ENCODE data around the gene HIF1A. TPM values are rescaled to one million over a fixed set of nuclear protein-coding genes. Genes with fewer than 3 reads are reported as not detected.

HIF1A gene
- total RNA-seq, 2 donors from 2014 or later, result 114 to 305 TPM

DNA sequence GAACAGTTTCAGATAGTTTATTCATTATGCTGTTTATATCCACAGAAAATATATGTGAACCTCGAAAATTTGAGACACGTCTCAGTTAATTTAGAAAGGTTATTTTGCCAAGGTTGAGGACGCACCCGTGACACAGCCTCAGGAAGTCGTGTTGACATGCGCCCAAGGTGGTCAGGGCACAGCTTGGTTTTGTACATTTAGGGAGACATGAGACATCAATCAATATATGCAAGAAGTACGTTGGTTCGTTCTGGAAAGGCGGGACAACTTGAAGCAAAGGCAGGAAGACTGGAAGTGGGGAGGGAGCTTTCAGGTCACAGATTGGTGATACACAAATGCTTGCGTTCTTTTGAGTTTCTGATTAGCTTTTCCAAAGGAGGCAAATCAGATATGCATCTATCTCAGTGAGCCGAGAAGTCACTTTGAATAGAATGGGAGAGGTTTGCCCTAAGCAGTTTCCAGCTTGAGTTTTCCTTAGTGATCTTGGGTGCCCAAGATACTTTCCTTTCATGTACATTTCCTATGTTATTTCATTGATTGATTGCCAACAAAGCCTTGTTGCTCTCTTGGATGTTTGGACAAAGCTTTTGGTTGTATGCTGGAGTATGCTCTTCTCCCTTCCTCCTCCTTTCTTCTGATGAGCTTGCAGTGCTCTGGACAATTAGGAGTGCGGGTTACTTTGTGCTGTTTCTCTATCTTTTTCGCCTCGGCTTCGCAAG lies 70.1 kb downstream of the HIF1A start:
- no peak overlapping the region for H3K27ac ChIP-seq

DNA sequence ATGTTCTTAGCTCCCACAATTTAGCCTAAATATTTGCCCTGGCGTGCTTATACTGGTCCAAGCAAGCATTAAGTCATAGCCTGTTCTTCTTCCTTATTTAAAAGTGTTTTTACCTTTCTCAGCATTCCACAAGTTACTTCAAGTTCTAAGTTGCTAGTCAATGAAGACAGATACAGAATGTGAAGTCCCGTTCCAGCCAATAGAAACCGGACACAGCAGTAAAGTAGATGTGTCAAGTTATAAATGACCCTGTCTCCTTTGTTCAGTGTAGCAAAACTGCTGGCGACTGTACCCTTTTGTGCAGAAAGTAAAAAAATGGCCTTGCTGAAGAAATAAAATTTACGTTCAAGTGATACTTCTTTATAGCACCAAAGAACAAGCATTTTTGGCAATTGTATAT lies 70.8 kb downstream of the HIF1A start:
- TF ChIP-seq, protein P1, sequence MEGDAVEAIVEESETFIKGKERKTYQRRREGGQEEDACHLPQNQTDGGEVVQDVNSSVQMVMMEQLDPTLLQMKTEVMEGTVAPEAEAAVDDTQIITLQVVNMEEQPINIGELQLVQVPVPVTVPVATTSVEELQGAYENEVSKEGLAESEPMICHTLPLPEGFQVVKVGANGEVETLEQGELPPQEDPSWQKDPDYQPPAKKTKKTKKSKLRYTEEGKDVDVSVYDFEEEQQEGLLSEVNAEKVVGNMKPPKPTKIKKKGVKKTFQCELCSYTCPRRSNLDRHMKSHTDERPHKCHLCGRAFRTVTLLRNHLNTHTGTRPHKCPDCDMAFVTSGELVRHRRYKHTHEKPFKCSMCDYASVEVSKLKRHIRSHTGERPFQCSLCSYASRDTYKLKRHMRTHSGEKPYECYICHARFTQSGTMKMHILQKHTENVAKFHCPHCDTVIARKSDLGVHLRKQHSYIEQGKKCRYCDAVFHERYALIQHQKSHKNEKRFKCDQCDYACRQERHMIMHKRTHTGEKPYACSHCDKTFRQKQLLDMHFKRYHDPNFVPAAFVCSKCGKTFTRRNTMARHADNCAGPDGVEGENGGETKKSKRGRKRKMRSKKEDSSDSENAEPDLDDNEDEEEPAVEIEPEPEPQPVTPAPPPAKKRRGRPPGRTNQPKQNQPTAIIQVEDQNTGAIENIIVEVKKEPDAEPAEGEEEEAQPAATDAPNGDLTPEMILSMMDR (IDR thresholded peaks at IDR 0.05), result no peak
- Histone ChIP-seq H3K27me3 (replicated peaks; ENCODE audit: insufficient read depth) (no peaks in the 10 kb centered on the region), H3K36me3 (no peaks in the 10 kb centered on the region), H3K27ac (no peak overlapping the region), H3K4me1 (ENCODE audit: control insufficient read depth in 1 of 2, low read depth in 2 of 2) (peaks cover 14 to 44% of the 10 kb centered on the region in 2 donors), H3K9me3 (no peaks in the 10 kb centered on the region), H3K4me3 (no peak overlapping the region)
- no peak for ATAC-seq (ENCODE audit: insufficient number of reproducible peaks, low FRiP score, low read depth)
- no peak for DNase-seq (ENCODE audit: low spot score)

More for the DNA sequence above, 70.1 kb downstream of the HIF1A start:
- ATAC-seq (ENCODE audit: insufficient number of reproducible peaks, low FRiP score, low read depth), result no peak
- Histone ChIP-seq H3K4me3 (no peak overlapping the region), H3K4me1 (ENCODE audit: control insufficient read depth in 1 of 2, low read depth in 2 of 2) (peaks cover 14 to 44% of the 10 kb centered on the region in 2 donors), H3K9me3 (no peaks in the 10 kb centered on the region), H3K36me3 (no peaks in the 10 kb centered on the region), H3K27me3 (replicated peaks; ENCODE audit: insufficient read depth) (no peaks in the 10 kb centered on the region)
- no peak for DNase-seq (ENCODE audit: low spot score)
- TF ChIP-seq, protein P1 (IDR thresholded peaks at IDR 0.05), result no peak

DNA sequence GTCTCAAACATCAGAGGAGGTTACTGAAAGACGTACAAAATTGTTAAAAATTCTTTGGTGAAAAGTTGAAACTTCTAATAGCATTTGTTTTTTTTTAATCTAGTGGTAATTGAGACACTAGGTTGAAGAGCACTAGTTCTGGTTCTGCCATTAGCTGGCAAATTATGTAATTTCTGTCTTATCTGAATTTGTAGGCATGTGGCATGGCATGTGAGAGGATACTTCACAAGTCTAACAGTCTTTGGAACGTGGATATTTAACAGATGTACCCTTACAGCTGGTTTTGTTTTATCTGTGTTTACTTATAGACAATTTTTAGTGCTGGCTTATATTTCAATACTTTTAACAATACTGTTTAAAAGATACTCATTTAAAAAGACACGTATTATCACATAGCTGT lies 72.9 kb downstream of the HIF1A start:
- TF ChIP-seq, protein P1 (IDR thresholded peaks at IDR 0.05), result no peak
- H3K9me3 ChIP-seq, result no peaks in the 10 kb centered on the region
- no peaks in the 10 kb centered on the region for H3K27me3 ChIP-seq (replicated peaks; ENCODE audit: insufficient read depth)
- ATAC-seq (ENCODE audit: insufficient number of reproducible peaks, low FRiP score, low read depth), result no peak
- H3K36me3 ChIP-seq, result no peaks in the 10 kb centered on the region
- peaks cover 12 to 31% of the 10 kb centered on the region in 2 donors for H3K4me1 ChIP-seq (ENCODE audit: control insufficient read depth in 1 of 2, low read depth in 2 of 2)
- no peak overlapping the region for H3K27ac ChIP-seq
- H3K4me3 ChIP-seq, result no peak overlapping the region
- no peak for DNase-seq (ENCODE audit: low spot score)

DNA sequence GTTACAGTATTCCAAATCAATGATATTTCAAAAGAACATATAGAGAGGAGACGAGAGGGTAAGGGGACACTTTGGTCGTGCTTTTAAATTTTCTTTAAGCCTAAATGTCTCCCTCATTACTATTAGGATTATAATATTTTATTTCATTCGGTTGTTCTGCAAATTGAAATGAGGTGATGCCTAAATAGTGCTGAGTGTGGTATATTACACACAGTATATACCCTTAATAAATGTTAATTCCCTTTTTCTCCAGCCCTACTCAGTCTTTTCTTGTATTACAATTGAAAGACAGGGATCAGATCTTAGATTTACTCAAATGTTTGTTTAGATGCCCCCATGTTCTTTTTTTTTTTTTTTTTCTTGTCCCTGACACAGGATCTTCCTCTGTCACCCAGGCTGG lies 74.6 kb downstream of the HIF1A start:
- H3K27me3 ChIP-seq (replicated peaks; ENCODE audit: insufficient read depth), result no peaks in the 10 kb centered on the region
- ATAC-seq (ENCODE audit: insufficient number of reproducible peaks, low FRiP score, low read depth), result no peak
- H3K9me3 ChIP-seq, result no peaks in the 10 kb centered on the region
- TF ChIP-seq, protein P1 (IDR thresholded peaks at IDR 0.05), result no peak
- peaks cover 0 to 15% of the 10 kb centered on the region in 2 donors for H3K4me1 ChIP-seq (ENCODE audit: control insufficient read depth in 1 of 2, low read depth in 2 of 2)
- H3K27ac ChIP-seq, result no peak overlapping the region
- no peaks in the 10 kb centered on the region for H3K36me3 ChIP-seq
- H3K4me3 ChIP-seq, result no peak overlapping the region
- DNase-seq (ENCODE audit: low spot score), result no peak

DNA sequence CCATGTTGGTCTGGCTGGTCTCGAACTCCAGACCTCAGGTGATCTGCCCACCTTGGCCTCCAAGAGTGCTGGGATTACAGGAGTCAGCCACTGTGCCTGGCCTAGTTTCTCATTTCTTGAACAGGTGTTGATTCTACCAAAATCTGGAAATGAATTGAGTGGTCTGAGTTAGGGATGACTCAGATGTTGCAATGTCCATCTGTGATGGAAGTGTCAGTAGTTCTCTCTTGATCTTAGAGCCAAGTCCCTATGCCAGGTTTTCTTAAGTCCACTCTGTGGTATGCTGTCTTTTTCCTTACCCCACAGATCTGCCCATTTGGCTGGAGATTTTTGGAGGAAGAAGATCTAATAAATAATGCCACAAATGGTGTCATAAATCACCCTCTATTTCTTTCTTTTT lies 79.5 kb downstream of the HIF1A start:
- Histone ChIP-seq H3K27me3 (replicated peaks; ENCODE audit: insufficient read depth) (no peaks in the 10 kb centered on the region), H3K4me3 (no peak overlapping the region), H3K27ac (no peak overlapping the region), H3K4me1 (ENCODE audit: control insufficient read depth in 1 of 2, low read depth in 2 of 2) (no peaks in the 10 kb centered on the region), H3K9me3 (no peaks in the 10 kb centered on the region), H3K36me3 (peaks cover under 1% of the 10 kb centered on the region)
- ATAC-seq (ENCODE audit: insufficient number of reproducible peaks, low FRiP score, low read depth), result no peak
- DNase-seq (ENCODE audit: low spot score), result no peak
- TF ChIP-seq, protein P1 (IDR thresholded peaks at IDR 0.05), result no peak

Data from thoracic aorta (tissue), 2 donors.